ENCODE data around the gene MYL6B. TPM values are rescaled to one million over a fixed set of nuclear protein-coding genes. Genes with fewer than 3 reads are reported as not detected.

The MYL6B gene
- total RNA-seq, 3 donors from 2014 or later (not counting 1 experiment from before 2014, with no cell fraction given) = 6.7 to 8.9 (median 7.4) TPM

DNA sequence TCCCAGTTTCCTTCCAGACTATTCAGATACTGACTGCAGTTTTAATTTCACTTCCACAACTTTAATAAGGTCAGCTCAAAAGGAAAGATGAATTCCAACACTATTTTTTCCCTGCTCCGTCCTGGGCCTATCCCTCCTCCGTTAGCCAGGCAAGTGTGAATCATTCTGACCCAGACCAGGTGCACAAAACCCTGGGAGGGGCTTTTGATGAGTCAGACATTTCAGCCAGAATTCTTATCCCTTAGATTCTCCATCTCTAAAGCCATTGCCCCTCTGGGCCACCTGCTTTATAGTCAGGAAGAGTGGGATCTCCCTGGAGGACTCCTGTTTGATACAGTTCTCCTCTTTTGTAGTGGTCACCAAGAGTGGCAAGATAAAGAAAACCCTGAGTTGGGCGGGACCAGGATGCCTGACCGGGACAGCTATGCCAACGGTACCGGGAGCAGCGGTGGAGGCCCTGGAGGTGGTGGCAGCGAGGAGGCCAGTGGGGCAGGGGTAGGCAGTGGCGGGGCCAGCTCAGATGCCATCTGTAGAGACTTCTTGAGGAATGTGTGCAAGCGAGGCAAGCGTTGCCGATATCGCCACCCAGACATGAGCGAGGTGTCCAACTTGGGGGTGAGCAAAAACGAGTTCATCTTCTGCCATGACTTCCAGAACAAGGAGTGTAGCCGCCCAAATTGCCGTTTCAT, 32.1 kb upstream of the MYL6B start:
- 97% methylated on average over 17 of the region's 17 CpGs for WGBS (ENCODE audit: insufficient coverage)
- Histone ChIP-seq H3K36me3 (ENCODE audit: control insufficient read depth, insufficient read depth, low read length) (peaks cover 25% of the 10 kb centered on the region), H3K27ac (ENCODE audit: low read length) (no peak overlapping the region), H3K9me3 (ENCODE audit: control insufficient read depth, insufficient read depth, low read length) (no peaks in the 10 kb centered on the region), H3K4me3 (ENCODE audit: low read length) (no peak overlapping the region), H3K27me3 (ENCODE audit: control insufficient read depth, insufficient read depth, low read length) (no peaks in the 10 kb centered on the region), H3K4me1 (ENCODE audit: control insufficient read depth, insufficient read depth, low read length) (peaks cover 28% of the 10 kb centered on the region)
- Mint-ChIP-seq H3K27ac (peak overlapping the region; percentile 95 to 99), H3K9me3 (no peaks in the 10 kb centered on the region), H3K4me1 (peaks cover 33 to 42% of the 10 kb centered on the region in 2 donors), H3K36me3 (no peaks in the 10 kb centered on the region), H3K4me3 (peak overlapping the region; percentile 98), H3K27me3 (ENCODE audit: low read depth in 2 of 2) (no peaks in the 10 kb centered on the region)
- ATAC-seq (no peak), DNase-seq (no peak)
- intact Hi-C loops (cut with micrococcal nuclease) = no loop called here
- TF ChIP-seq, protein P1, sequence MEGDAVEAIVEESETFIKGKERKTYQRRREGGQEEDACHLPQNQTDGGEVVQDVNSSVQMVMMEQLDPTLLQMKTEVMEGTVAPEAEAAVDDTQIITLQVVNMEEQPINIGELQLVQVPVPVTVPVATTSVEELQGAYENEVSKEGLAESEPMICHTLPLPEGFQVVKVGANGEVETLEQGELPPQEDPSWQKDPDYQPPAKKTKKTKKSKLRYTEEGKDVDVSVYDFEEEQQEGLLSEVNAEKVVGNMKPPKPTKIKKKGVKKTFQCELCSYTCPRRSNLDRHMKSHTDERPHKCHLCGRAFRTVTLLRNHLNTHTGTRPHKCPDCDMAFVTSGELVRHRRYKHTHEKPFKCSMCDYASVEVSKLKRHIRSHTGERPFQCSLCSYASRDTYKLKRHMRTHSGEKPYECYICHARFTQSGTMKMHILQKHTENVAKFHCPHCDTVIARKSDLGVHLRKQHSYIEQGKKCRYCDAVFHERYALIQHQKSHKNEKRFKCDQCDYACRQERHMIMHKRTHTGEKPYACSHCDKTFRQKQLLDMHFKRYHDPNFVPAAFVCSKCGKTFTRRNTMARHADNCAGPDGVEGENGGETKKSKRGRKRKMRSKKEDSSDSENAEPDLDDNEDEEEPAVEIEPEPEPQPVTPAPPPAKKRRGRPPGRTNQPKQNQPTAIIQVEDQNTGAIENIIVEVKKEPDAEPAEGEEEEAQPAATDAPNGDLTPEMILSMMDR (IDR thresholded peaks at IDR 0.05) = no peak

DNA sequence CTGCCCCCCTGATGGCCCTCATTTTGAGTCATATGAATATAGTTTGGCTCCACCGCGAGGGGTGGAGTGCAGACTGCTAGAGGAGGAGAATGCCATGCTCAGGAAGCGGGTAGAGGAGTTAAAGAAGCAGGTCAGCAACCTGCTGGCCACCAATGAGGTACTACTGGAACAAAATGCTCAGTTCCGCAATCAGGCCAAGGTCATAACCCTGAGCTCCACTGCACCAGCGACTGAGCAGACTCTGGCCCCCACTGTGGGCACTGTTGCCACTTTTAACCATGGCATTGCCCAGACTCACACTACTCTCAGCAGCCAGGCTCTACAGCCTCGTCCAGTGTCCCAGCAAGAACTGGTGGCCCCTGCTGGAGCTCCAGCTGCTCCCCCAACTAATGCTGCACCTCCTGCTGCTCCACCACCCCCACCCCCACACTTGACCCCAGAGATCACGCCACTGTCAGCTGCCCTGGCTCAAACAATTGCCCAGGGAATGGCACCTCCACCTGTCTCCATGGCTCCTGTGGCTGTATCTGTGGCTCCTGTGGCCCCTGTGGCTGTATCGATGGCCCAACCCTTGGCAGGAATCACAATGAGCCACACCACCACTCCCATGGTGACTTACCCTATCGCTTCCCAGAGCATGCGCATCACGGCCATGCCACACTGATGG, 31.1 kb upstream of the MYL6B start:
- H3K4me3 Mint-ChIP-seq = no peak overlapping the region
- Histone ChIP-seq H3K36me3 (ENCODE audit: control insufficient read depth, insufficient read depth, low read length) (peaks cover 25% of the 10 kb centered on the region), H3K27ac (ENCODE audit: low read length) (no peak overlapping the region), H3K27me3 (ENCODE audit: control insufficient read depth, insufficient read depth, low read length) (no peaks in the 10 kb centered on the region), H3K9me3 (ENCODE audit: control insufficient read depth, insufficient read depth, low read length) (no peaks in the 10 kb centered on the region), H3K4me3 (ENCODE audit: low read length) (no peak overlapping the region), H3K4me1 (ENCODE audit: control insufficient read depth, insufficient read depth, low read length) (peaks cover 33% of the 10 kb centered on the region)
- DNase-seq (no peak), ATAC-seq (no peak)
- TF ChIP-seq, protein P1 (IDR thresholded peaks at IDR 0.05) = no peak
- H3K27me3 Mint-ChIP-seq (ENCODE audit: low read depth in 2 of 2) = no peaks in the 10 kb centered on the region
- H3K4me1 Mint-ChIP-seq = peaks cover 39 to 48% of the 10 kb centered on the region in 2 donors
- no peaks in the 10 kb centered on the region for H3K36me3 Mint-ChIP-seq
- peak overlapping the region in 1 of 2 donors; percentile 99 for H3K27ac Mint-ChIP-seq
- H3K9me3 Mint-ChIP-seq = no peaks in the 10 kb centered on the region
- WGBS (ENCODE audit: insufficient coverage) = 96% methylated on average over 11 of the region's 11 CpGs
- intact Hi-C loops (cut with micrococcal nuclease) = no loop called here

DNA sequence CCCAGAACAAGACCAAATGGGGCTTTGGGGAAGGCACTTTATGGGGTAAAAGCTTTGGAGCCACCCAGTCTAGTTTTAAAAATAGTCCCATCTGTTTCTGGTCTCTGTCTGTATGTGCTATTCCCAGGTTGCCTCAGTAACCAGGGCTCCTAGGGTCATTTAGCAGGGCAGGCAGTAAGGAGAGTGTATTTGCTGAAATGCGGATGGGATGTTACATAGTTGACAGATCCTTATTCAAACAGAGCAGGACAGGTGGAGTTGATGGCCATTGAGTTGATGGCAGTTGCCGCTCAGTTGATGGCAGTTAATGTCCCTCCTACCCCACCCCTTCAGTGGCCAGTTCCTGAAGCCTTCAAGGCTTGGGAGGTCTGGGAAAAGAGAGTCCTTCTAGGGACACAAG, 29.8 kb upstream of the MYL6B start:
- intact Hi-C loops (cut with micrococcal nuclease) = no loop called here

More for the DNA sequence above, 29.8 kb upstream of the MYL6B start:
- no peak for ATAC-seq
- H3K27me3 ChIP-seq (ENCODE audit: control insufficient read depth, insufficient read depth, low read length) = no peaks in the 10 kb centered on the region
- Mint-ChIP-seq H3K27ac (peak overlapping the region; percentile 26 to 99), H3K27me3 (ENCODE audit: low read depth in 2 of 2) (no peaks in the 10 kb centered on the region), H3K4me3 (no peak overlapping the region), H3K9me3 (no peaks in the 10 kb centered on the region), H3K36me3 (no peaks in the 10 kb centered on the region), H3K4me1 (peaks cover 39 to 50% of the 10 kb centered on the region in 2 donors)
- peaks cover 25% of the 10 kb centered on the region for H3K36me3 ChIP-seq (ENCODE audit: control insufficient read depth, insufficient read depth, low read length)
- peaks cover 39% of the 10 kb centered on the region for H3K4me1 ChIP-seq (ENCODE audit: control insufficient read depth, insufficient read depth, low read length)
- TF ChIP-seq, protein P1 (IDR thresholded peaks at IDR 0.05) = no peak
- H3K4me3 ChIP-seq (ENCODE audit: low read length) = no peak overlapping the region
- DNase-seq = no peak
- WGBS (ENCODE audit: insufficient coverage) = 94% methylated on average over 2 of the region's 2 CpGs
- H3K9me3 ChIP-seq (ENCODE audit: control insufficient read depth, insufficient read depth, low read length) = no peaks in the 10 kb centered on the region
- H3K27ac ChIP-seq (ENCODE audit: low read length) = no peak overlapping the region
